AG04450 (cell line): ENCODE measurements around the gene NINJ1. TPM values are rescaled to one million over a fixed set of nuclear protein-coding genes. Genes with fewer than 3 reads are reported as not detected.

Experiments used
- CTCF ChIA-PET: fragments of 300-600, 350-600 bp; formaldehyde crosslinking; extraction: SDS; loops from one replicate; lab custom pipeline; 2022; ENCODE audit warnings: antibody characterized with exemption, inconsistent platforms; lab: Charles Lee
- POLR2A ChIA-PET: fragments of 350-600 bp; formaldehyde crosslinking; extraction: SDS; loops from one replicate; lab custom pipeline; 2021; ENCODE audit warnings: antibody characterized with exemption, inconsistent platforms; lab: Yijun Ruan, JAX
- DNase-seq: peaks from one replicate; pipeline ENCODE4 v3.0.0-alpha.2; 2011; ENCODE audit warnings: low read depth, low spot score
- H3K27ac ChIP-seq: one replicate; pipeline ENCODE4 v1.5.1; 2012; ENCODE audit warnings: low read depth, low read length, control low read depth
- H3K27me3 ChIP-seq: one replicate; pipeline ENCODE4 v1.6.0; 2012; ENCODE audit warnings: low read length; ENCODE audit not compliant: control insufficient read depth, insufficient read depth
- H3K4me3 ChIP-seq: 2 replicates; pipeline ENCODE4 v1.5.1; 2011; ENCODE audit warnings: mild to moderate bottlenecking, low read depth, low read length, control low read depth
- H3K9me3 ChIP-seq: 2 replicates; pipeline ENCODE4 v1.5.1; 2012; ENCODE audit warnings: low read length; ENCODE audit not compliant: control insufficient read depth, insufficient read depth
- polyA plus RNA-seq: library from polyadenylated mRNA; depleted of rRNA; stranded (reverse); fragments of >200 nt; gene quantifications from 2 replicates; pipeline ENCODE4 v1.2.3, GENCODE V29; 2011
- TF ChIP-seq, protein P1 (sequence below): IDR thresholded peaks from 2 replicates; pipeline ENCODE4 v1.5.1; 2011; ENCODE audit warnings: low read depth, low read length, control low read depth, inconsistent platforms

NINJ1 gene
- polyA plus RNA-seq, 1 experiment, result 26.8 TPM

- CTCF ChIA-PET, result interaction anchor here (0.6 to 1.0 kb wide), 2 partner anchors 9 to 190 kb away, joined by 4 read pairs; no protein-coding TSS in a partner anchor
- Histone ChIP-seq H3K4me3 (no peak overlapping the region), H3K27ac (no peak overlapping the region), H3K9me3 (no peaks in the 10 kb centered on the region), H3K27me3 (no peaks in the 10 kb centered on the region)
- POLR2A ChIA-PET, result interaction anchor here (0.7 to 1.0 kb wide), 2 partner anchors 18 to 20 kb away, joined by 3 to 5 read pairs; partner anchors contain the start of genes CARD19 and NINJ1
- no peak for DNase-seq
- TF ChIP-seq, protein P1, sequence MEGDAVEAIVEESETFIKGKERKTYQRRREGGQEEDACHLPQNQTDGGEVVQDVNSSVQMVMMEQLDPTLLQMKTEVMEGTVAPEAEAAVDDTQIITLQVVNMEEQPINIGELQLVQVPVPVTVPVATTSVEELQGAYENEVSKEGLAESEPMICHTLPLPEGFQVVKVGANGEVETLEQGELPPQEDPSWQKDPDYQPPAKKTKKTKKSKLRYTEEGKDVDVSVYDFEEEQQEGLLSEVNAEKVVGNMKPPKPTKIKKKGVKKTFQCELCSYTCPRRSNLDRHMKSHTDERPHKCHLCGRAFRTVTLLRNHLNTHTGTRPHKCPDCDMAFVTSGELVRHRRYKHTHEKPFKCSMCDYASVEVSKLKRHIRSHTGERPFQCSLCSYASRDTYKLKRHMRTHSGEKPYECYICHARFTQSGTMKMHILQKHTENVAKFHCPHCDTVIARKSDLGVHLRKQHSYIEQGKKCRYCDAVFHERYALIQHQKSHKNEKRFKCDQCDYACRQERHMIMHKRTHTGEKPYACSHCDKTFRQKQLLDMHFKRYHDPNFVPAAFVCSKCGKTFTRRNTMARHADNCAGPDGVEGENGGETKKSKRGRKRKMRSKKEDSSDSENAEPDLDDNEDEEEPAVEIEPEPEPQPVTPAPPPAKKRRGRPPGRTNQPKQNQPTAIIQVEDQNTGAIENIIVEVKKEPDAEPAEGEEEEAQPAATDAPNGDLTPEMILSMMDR, result no peak
Observed at GRCh38 chr9:93115486-93116071, 18.5 kb downstream of the NINJ1 start.

DNA sequence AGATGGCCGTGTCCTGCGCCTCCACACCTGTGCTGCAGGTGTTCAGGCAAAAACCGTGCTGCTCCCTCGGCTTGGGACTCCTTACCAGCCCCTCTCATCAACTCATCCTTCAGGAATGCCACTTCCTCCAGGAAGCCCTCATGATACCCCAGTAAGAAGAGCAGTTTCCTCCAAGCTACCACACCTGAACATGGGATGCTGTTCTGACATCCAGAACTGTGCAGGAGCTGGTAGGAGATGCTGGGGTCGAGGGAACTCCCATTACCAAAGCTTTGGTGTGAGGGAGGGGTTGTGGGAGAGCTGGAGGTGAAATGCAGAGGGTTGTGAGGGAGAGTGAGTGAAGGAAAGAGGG is 19.1 kb downstream of the NINJ1 start:
- H3K27ac ChIP-seq, result no peak overlapping the region
- no peak for DNase-seq
- TF ChIP-seq, protein P1, result no peak
- H3K4me3 ChIP-seq, result no peak overlapping the region
- ChIA-PET CTCF (no interaction called here), POLR2A (no interaction called here)
- no peaks in the 10 kb centered on the region for H3K9me3 ChIP-seq
- H3K27me3 ChIP-seq, result no peaks in the 10 kb centered on the region

DNA sequence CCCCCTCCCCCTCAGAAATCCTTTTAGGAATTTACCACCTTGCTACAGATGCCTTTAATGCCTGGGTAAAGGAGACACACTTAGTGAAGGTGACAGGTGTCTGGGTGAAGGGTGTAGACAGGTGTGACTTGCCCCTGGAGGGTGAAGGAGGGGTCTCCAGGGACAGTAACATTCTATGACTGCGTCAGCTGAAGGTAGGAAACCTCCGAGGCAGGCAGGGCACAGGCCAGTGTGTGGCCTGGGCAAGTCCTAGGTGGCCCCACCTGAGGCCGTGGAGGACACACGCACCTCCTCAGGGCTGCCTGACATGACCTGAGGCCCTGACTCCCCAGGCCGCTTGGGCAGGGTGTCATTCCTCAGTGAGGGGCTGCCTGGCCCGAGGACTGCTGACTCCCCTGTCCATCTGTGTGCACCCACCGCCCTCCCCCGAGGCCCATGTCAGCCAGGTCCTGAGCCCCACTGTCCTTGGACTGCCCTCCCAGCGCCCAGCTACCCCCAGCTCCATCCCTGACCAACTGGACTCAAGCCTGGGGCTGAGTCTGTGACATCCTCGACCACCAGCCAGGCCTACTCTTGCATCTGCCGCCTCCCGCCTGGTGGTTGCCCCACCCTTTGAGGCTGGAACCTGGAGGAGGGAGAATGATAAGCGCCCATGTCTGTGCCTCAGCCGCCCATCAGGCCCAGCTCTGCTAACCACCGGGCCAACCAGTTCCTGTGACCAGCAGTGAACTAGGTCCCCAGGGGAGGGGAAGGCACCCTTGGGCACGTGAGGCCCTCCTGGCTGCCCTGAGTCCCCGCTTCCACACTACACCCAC is 19.7 kb downstream of the NINJ1 start:
- CTCF ChIA-PET, result no interaction called here
- POLR2A ChIA-PET, result interaction anchor here (0.7 kb wide), 1 partner anchor 65 kb away, joined by 3 read pairs; no protein-coding TSS in a partner anchor
- no peak overlapping the region for H3K27ac ChIP-seq
- no peak for DNase-seq
- no peak overlapping the region for H3K4me3 ChIP-seq
- no peaks in the 10 kb centered on the region for H3K9me3 ChIP-seq
- TF ChIP-seq, protein P1, result no peak
- H3K27me3 ChIP-seq, result no peaks in the 10 kb centered on the region

DNA sequence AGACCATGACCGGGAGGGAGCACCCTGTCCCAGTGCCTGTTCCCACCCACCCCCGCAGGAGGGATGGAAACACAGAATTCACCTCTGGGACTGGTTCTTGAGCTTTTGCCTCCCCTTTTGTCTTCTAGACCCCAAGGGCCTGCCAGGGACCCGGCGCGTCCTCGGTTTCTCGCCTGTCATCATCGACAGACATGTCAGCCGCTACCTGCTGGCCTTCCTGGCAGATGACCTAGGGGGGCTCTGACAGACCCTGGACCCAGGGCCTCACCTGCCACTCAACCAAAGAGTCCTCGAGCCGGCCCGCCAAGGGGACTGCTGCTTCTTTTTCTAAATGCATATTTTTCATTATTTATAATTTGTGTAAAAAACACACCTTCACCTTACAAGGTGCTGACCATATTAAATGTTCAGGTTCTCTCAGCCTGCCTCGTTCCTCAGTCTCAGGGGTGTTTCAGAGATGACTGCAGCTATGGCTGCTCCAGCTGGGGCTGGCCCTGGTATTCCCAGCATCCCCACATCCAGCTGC is 21.1 kb downstream of the NINJ1 start:
- CTCF ChIA-PET, result no interaction called here

More for the DNA sequence above, 21.1 kb downstream of the NINJ1 start:
- DNase-seq, result no peak
- POLR2A ChIA-PET, result no interaction called here
- Histone ChIP-seq H3K4me3 (no peak overlapping the region), H3K27ac (no peak overlapping the region), H3K27me3 (no peaks in the 10 kb centered on the region), H3K9me3 (no peaks in the 10 kb centered on the region)
- TF ChIP-seq, protein P1, result no peak
